B cell (primary cell): ENCODE data around the gene ENTHD1. TPM values are rescaled to one million over a fixed set of nuclear protein-coding genes. Genes with fewer than 3 reads are reported as not detected.
"Not testable (repeated sequence)": the region's sequence is repeated elsewhere in the genome, so short reads cannot be mapped to it uniquely, and the experiment has no call there.

Experiments
- ATAC-seq: fragments of 200-7000 bp; cut with Tn5 transposase; one replicate; pipeline ENCODE4 v1.10.0; 2021; ENCODE audit warnings: low read depth, mild to moderate bottlenecking, moderate number of reproducible peaks, moderate library complexity
- CTCF ChIA-PET: fragments of 350-600 bp; sonication (Branson Sonifier 250); formaldehyde crosslinking; loops from one replicate; lab custom pipeline; 2021; ENCODE audit warnings: antibody characterized with exemption, inconsistent platforms; lab: Charles Lee
- POLR2A ChIA-PET: fragments of 350-600 bp; sonication (Branson Sonifier 250); formaldehyde crosslinking; loops from one replicate; lab custom pipeline; 2021; ENCODE audit warnings: antibody characterized with exemption; lab: Charles Lee
- DNase-seq: peaks from one replicate; pipeline ENCODE4 v3.0.0; 2013
- H2AFZ ChIP-seq: 2 replicates; pipeline ENCODE4 v1.6.1; 2012; ENCODE audit warnings: mild to moderate bottlenecking, low read depth, low read length; ENCODE audit not compliant: insufficient read depth, poor library complexity, severe bottlenecking
- H3K27ac ChIP-seq, 2 donors: 1 replicate in 1 of 2; 2 replicates in 1 of 2; pipeline ENCODE4 v1.5.1; 2012 to 2013; ENCODE audit warnings: low read length in 2 of 2, mild to moderate bottlenecking in 2 of 2, moderate library complexity in 1 of 2
- H3K27me3 ChIP-seq, 4 experiments: fragments of 200-600 bp in 1 of 4; sonication (generic) in 1 of 4; replicated peaks in 1 of 4; 1 replicate in 2 of 4; 2 replicates in 2 of 4; pipeline versions ENCODE4 v1.6.1 to v1.7.0; 2013 to 2016; ENCODE audit warnings: low read length in 3 of 4, mild to moderate bottlenecking in 2 of 4, mixed read lengths in 1 of 4, moderate library complexity in 1 of 4; ENCODE audit not compliant: insufficient read depth in 4 of 4, control insufficient read depth in 3 of 4; ENCODE audit errors: control extremely low read depth in 1 of 4
- H3K36me3 ChIP-seq, 2 experiments: replicated peaks in 1 of 2; 1 replicate in 1 of 2; 2 replicates in 1 of 2; pipeline versions ENCODE4 v1.6.1 to v1.7.1; 2013; ENCODE audit warnings: low read length in 1 of 2; ENCODE audit not compliant: insufficient read depth in 2 of 2, control insufficient read depth in 1 of 2; ENCODE audit errors: control extremely low read depth in 1 of 2, extremely low read depth in 1 of 2
- H3K4me1 ChIP-seq, 2 donors: fragments of 200-600 bp in 1 of 2; sonication (generic) in 1 of 2; 1 replicate in 1 of 2; 2 replicates in 1 of 2; pipeline versions ENCODE4 v1.5.1 to v1.6.1; 2013 to 2017; ENCODE audit warnings: low read length in 2 of 2; ENCODE audit not compliant: control insufficient read depth in 2 of 2, insufficient read depth in 2 of 2
- H3K4me2 ChIP-seq: replicated peaks from 2 replicates; pipeline ENCODE3; 2012; ENCODE audit warnings: mild to moderate bottlenecking, low read depth, low read length; ENCODE audit not compliant: poor library complexity, severe bottlenecking
- H3K4me3 ChIP-seq, 5 experiments: fragments of 200-600 bp in 1 of 5; sonication (generic) in 1 of 5; 1 replicate in 3 of 5; 2 replicates in 2 of 5; pipeline versions ENCODE4 v1.5.1 to v1.7.0; 2011 to 2016; ENCODE audit warnings: low read length in 4 of 5, mild to moderate bottlenecking in 4 of 5, low read depth in 2 of 5, control low read depth in 1 of 5, moderate library complexity in 1 of 5; ENCODE audit not compliant: insufficient read depth in 1 of 5; ENCODE audit errors: control extremely low read depth in 1 of 5, extremely low read depth in 1 of 5
- H3K79me2 ChIP-seq: fragments of 200-600 bp; sonication (generic); one replicate; pipeline ENCODE4 v1.6.0; 2016; ENCODE audit warnings: low read length; ENCODE audit not compliant: control insufficient read depth, insufficient read depth
- H3K9ac ChIP-seq: fragments of 200-600 bp; sonication (generic); 2 replicates; pipeline ENCODE4 v1.6.1; 2017; ENCODE audit warnings: mild to moderate bottlenecking, low read length, moderate library complexity
- H3K9me3 ChIP-seq, 3 donors: one replicate each; pipeline versions ENCODE4 v1.6.1 to v1.7.1; 2013; ENCODE audit warnings: low read length in 2 of 3; ENCODE audit not compliant: control insufficient read depth in 2 of 3, insufficient read depth in 1 of 3; ENCODE audit errors: control extremely low read depth in 1 of 3
- H4K20me1 ChIP-seq: 2 replicates; pipeline ENCODE4 v1.6.0; 2012; ENCODE audit warnings: mild to moderate bottlenecking, low read length; ENCODE audit not compliant: insufficient read depth, control insufficient read depth, poor library complexity, severe bottlenecking
- H3K27ac Mint-ChIP-seq: one replicate; pipeline ENCODE4 v1.8.0; 2021; ENCODE audit warnings: mixed read lengths
- H3K27me3 Mint-ChIP-seq: one replicate; pipeline ENCODE4 v1.8.0; 2021; ENCODE audit warnings: mixed read lengths
- H3K4me1 Mint-ChIP-seq: one replicate; pipeline ENCODE4 v1.8.0; 2021; ENCODE audit warnings: mixed read lengths
- H3K4me3 Mint-ChIP-seq: one replicate; pipeline ENCODE4 v1.8.0; 2021; ENCODE audit warnings: mixed read lengths
- H3K9me3 Mint-ChIP-seq: one replicate; pipeline ENCODE4 v1.8.0; 2022; ENCODE audit warnings: mixed read lengths; ENCODE audit not compliant: insufficient read depth
- EZH2 ChIP-seq: IDR thresholded peaks from 2 replicates; pipeline ENCODE4 v1.6.1; 2012; ENCODE audit warnings: borderline replicate concordance, low read depth, mild to moderate bottlenecking, moderate library complexity, low read length; ENCODE audit not compliant: insufficient read depth, poor library complexity, severe bottlenecking
- WGBS: methylation state at CpG from one replicate; pipeline ENCODE4 v1.1.5; 2013; ENCODE audit warnings: missing lambda C conversion rate; ENCODE audit not compliant: insufficient coverage; 5-methylcytosine and 5-hydroxymethylcytosine counted together
- intact Hi-C: fragments of 100-400 bp; cut with micrococcal nuclease; formaldehyde crosslinking; loops from one replicate; pipeline ENCODE4 v1.10.0; 2022
- polyA plus RNA-seq: library from polyadenylated mRNA; depleted of rRNA; stranded (reverse); fragments of >200 nt; gene quantifications from 2 replicates; pipeline ENCODE4 v1.2.3, GENCODE V29; 2012
- total RNA-seq, 2 donors: library from RNA; stranded (reverse); fragments of 120-200 nt in 1 of 2; gene quantifications; 1 replicate in 1 of 2; 2 replicates in 1 of 2; pipeline versions ENCODE4 v1.2.3 to v1.2.4, GENCODE V29; 2013 to 2022
- TF ChIP-seq, protein P1 (sequence below): fragments of 200-600 bp; IDR thresholded peaks from one replicate; pipeline ENCODE4 v1.8.0; 2022; ENCODE audit warnings: antibody characterized with exemption, mild to moderate bottlenecking

ENTHD1 gene
- total and polyA plus RNA-seq, 2 donors (not counting 1 experiment from before 2014, with no cell fraction given): not detected

DNA sequence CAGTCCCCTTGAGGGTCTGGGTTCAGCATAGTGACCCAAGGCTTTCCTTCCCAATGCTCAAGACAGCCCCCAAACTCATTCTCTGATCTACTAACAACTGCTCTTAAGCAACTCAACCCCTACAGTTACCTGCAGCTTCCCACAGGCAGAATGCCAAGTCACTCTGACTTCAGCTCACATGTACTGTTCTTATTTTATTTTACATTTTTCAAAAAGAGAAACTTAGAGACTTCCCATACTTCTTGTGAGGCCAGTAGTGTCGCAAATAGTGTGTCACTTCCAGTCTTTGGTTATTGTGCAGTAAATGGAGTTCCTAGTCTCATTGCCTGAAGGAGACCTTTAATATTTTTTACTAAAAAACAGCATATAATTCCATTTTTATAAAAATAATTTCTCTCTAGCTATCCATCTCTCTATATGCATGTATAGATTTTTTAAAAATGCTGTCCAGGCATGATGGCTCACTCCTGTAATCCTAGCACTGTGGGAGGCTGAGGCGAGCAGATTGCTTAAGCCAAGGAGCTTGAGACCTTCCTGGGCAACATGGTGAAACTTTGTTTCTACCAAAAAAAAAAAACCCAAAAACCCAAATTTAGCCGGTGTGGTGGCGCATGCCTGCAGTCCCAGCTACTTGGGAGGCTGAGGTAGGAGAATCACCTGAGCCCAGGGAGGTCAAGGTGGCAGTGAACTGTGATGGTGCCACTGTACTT is 41.8 kb downstream of the ENTHD1 start:
- ATAC-seq: no peak
- POLR2A ChIA-PET: no interaction called here
- Histone ChIP-seq H3K9me3 (no peaks in the 10 kb centered on the region), H3K9ac (no peak overlapping the region), H3K4me1 (peaks cover 39 to 46% of the 10 kb centered on the region in 2 donors), H2AFZ (peak overlapping the region; percentile 44), H4K20me1 (no peaks in the 10 kb centered on the region), H3K4me3 (no peak overlapping the region), H3K27ac (no peak overlapping the region), H3K4me2 (peak overlapping the region; percentile 51), H3K79me2 (no peaks in the 10 kb centered on the region), H3K36me3 (no peaks in the 10 kb centered on the region), H3K27me3 (no peaks in the 10 kb centered on the region)
- no peak overlapping the region for H3K4me3 Mint-ChIP-seq
- no peaks in the 10 kb centered on the region for H3K27me3 Mint-ChIP-seq
- DNase-seq: no peak
- intact Hi-C loops: no loop called here
- H3K4me1 Mint-ChIP-seq: peaks cover 44% of the 10 kb centered on the region
- CTCF ChIA-PET: interaction anchor here (1.5 kb wide), 1 partner anchor 173 kb away, joined by 3 read pairs; no protein-coding TSS in a partner anchor
- H3K27ac Mint-ChIP-seq: no peak overlapping the region
- no peaks in the 10 kb centered on the region for H3K9me3 Mint-ChIP-seq
- no peak for TF ChIP-seq EZH2
- TF ChIP-seq, protein P1, sequence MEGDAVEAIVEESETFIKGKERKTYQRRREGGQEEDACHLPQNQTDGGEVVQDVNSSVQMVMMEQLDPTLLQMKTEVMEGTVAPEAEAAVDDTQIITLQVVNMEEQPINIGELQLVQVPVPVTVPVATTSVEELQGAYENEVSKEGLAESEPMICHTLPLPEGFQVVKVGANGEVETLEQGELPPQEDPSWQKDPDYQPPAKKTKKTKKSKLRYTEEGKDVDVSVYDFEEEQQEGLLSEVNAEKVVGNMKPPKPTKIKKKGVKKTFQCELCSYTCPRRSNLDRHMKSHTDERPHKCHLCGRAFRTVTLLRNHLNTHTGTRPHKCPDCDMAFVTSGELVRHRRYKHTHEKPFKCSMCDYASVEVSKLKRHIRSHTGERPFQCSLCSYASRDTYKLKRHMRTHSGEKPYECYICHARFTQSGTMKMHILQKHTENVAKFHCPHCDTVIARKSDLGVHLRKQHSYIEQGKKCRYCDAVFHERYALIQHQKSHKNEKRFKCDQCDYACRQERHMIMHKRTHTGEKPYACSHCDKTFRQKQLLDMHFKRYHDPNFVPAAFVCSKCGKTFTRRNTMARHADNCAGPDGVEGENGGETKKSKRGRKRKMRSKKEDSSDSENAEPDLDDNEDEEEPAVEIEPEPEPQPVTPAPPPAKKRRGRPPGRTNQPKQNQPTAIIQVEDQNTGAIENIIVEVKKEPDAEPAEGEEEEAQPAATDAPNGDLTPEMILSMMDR: no peak
- WGBS: no CpG with 5 or more reads among the region's 4 CpGs

DNA sequence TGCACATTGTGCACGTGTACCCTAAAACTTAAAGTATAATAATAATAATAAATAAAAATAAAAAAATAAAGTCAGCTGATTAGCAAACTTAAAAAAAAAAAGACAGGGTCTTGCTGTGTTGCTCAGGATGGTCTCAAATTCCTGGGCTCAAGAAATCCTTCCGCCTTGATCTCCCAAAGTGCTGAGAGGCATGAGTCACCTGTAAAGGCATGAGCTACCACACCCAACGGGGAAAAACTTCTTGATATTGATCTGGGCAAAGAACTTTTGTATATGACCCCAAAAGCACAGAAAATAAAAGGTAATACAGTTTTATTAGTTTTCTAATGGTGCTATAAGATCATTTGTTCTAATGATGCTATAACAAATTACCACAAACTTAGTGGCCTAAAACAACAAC is 46.1 kb downstream of the ENTHD1 start:
- Mint-ChIP-seq H3K27me3 (no peaks in the 10 kb centered on the region), H3K4me3 (no peak overlapping the region), H3K4me1 (peaks cover 44% of the 10 kb centered on the region), H3K27ac (no peak overlapping the region), H3K9me3 (no peaks in the 10 kb centered on the region)
- Histone ChIP-seq H2AFZ (no peak overlapping the region), H3K36me3 (no peaks in the 10 kb centered on the region), H3K27ac (no peak overlapping the region), H3K27me3 (no peaks in the 10 kb centered on the region), H3K9me3 (peaks cover 0 to 7% (median 4%) of the 10 kb centered on the region in 3 donors), H3K79me2 (no peaks in the 10 kb centered on the region), H3K4me1 (peaks cover 34 to 42% of the 10 kb centered on the region in 2 donors), H3K4me3 (no peak overlapping the region), H4K20me1 (no peaks in the 10 kb centered on the region), H3K4me2 (no peak overlapping the region), H3K9ac (no peak overlapping the region)
- DNase-seq (no peak), ATAC-seq (no peak)
- ChIA-PET CTCF (interaction anchor here (1.1 kb wide), 1 partner anchor 20 kb away, joined by 3 read pairs; no protein-coding TSS in a partner anchor), POLR2A (no interaction called here)
- TF ChIP-seq EZH2: no peak
- TF ChIP-seq, protein P1: no peak
- intact Hi-C loops: no loop called here
- WGBS: 100% methylated on average over 1 of the region's 3 CpGs

DNA sequence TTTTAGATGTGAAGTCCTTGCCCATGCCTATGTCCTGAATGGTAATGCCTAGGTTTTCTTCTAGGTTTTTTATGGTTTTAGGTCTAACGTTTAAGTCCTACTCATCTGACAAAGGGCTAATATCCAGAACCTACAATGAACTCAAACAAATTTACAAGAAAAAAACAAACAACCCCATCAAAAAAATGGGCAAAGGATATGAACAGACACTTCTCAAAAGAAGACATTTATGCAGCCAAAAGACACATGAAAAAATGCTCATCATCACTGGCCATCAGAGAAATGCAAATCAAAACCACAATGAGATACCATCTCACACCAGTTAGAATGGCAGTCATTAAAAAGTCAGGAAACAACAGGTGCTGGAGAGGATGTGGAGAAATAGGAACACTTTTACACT is 47.0 kb downstream of the ENTHD1 start:
- H3K4me3 Mint-ChIP-seq, CTCF ChIA-PET, H3K27ac ChIP-seq, DNase-seq, H2AFZ ChIP-seq, H3K9me3 ChIP-seq, H3K27me3 ChIP-seq, H3K4me2 ChIP-seq, H3K27ac Mint-ChIP-seq, H4K20me1 ChIP-seq, H3K79me2 ChIP-seq, POLR2A ChIA-PET, H3K9ac ChIP-seq, H3K36me3 ChIP-seq, H3K9me3 Mint-ChIP-seq, H3K27me3 Mint-ChIP-seq, H3K4me3 ChIP-seq, ATAC-seq, intact Hi-C loops: not testable (repeated sequence)
- H3K4me1 ChIP-seq: peaks cover 24 to 33% of the 10 kb centered on the region in 2 donors
- no CpG with 5 or more reads among the region's 1 CpG for WGBS
- peaks cover 39% of the 10 kb centered on the region for H3K4me1 Mint-ChIP-seq
